ENCODE results near the gene NARS2.

Gene NARS2

GRCh38 chr11:78444726-78445125 lies 129.9 kb downstream of the NARS2 start:
- DNase-seq (ENCODE audit: low read depth in 2 of 2) = no peak

- DNase-seq (ENCODE audit: low read depth in 2 of 2) = no peak
Measured at GRCh38 chr11:78441956-78442355, 132.7 kb downstream of the NARS2 start.

DNA sequence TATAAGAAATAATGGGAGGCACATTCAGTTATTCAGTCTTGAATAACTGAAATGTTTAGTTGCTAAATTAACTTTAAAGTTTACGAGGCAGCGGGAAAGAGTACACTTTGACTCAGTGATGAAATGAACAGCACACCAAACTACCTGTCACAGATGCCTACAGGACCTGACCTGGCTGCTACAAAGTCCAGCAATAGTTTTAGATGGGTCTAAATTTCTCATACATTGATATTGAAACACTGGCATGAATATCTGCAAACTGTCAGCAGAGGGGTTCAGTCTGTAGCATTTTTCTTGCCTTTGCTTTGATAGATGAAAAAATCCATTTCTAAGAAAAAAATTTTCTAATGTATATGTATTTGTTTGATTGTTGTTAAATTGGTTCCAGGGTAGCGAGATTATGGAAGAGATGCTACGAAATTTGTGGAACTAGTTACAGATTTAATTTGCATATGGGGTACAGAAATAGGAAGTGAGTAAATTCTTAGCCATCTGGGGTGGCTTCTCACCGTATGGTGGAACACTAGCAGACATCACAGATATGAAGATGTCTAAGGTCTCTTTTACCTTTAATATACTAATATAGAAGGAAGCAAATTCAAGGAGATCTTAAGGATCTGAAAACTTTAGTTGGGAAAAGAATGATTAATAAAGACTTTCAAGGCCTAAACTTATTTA lies 136.2 kb downstream of the NARS2 start:
- no peak for DNase-seq (ENCODE audit: low read depth in 2 of 2)

DNA sequence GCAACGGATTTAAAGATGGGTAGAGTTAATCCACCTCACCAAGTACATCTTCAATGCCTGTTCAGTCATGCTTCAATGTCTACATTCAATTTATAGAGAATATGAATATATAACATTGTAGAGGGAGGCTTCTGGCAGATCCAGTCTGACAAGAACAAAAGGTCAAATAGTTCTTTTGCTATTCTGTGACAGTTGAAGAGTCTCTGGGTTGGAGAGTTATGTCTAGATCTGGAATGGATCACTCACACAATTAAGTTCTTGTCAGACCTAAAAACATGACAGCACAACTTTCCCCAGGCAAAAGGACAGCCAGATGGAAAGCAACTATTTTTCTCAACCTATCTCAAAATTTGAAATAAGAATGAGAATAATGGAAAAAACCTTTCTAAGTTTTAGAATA lies 141.7 kb downstream of the NARS2 start:
- no peak for DNase-seq (ENCODE audit: low read depth in 2 of 2)

- no peak for DNase-seq (ENCODE audit: low read depth in 2 of 2)
Measured at GRCh38 chr11:78432058-78432515, 142.6 kb downstream of the NARS2 start.

GRCh38 chr11:78429660-78430059 lies 145.0 kb downstream of the NARS2 start:
- no peak for DNase-seq (ENCODE audit: low read depth in 2 of 2)

GRCh38 chr11:78429209-78429608 lies 145.5 kb downstream of the NARS2 start:
- DNase-seq (ENCODE audit: low read depth in 2 of 2) = no peak

GRCh38 chr11:78428773-78429172 lies 145.9 kb downstream of the NARS2 start:
- DNase-seq (ENCODE audit: low read depth in 2 of 2) = no peak

- DNase-seq (ENCODE audit: low read depth in 2 of 2) = no peak
Measured at GRCh38 chr11:78428266-78428636, 146.4 kb downstream of the NARS2 start.

DNA sequence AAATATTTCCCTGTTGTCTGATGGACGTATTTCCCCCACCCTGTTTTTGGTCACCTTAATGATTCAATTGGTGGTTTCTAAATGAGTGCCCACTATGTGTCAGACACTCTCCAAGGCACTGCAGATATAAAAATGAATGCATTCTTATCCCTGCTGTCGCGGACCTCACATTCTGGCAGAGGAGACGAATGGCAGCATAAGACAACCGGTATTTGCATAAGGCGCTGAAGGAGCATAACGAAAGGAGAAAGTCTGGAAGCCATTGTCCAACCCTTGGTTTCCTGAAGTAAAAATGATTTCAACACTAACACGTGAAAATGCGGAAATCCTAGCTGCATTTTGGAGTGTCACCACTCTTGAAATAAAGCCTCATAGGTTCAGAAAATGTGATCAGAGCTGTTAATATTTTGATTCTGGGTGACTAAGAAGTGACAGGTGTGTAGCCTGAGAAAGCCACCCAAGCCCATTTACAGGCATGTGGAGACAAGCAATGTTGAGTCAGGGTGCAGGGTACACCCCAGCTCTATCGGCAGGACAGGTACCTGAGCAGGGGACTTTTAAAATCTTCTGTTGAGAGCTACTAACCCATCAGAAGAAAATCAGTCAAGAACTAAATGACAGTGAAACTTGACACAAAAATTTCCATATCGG lies 146.9 kb downstream of the NARS2 start:
- DNase-seq (ENCODE audit: low read depth in 2 of 2) = no peak

DNA sequence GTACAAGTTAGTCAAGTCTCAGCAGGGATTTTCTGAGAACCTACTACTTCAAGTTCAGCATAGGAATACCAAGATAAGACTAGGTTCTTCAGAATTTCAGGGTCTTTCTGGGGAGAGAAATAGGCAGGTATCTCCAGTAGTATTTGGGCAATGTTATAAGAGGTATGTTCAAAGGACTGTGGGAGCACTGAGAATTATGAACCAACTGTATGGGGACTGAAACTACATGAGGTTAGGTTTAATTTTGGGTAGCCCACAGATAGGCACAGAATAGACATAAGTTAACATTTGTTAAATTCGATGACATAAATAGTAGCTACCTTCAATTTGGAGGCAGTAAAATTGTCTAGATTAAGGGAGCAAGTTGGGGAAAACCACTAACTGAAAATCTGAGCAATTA lies 147.8 kb downstream of the NARS2 start:
- no peak for DNase-seq (ENCODE audit: low read depth in 2 of 2)

- no peak for DNase-seq (ENCODE audit: low read depth in 2 of 2)
Measured at GRCh38 chr11:78425399-78426070, 149.1 kb downstream of the NARS2 start.

DNA sequence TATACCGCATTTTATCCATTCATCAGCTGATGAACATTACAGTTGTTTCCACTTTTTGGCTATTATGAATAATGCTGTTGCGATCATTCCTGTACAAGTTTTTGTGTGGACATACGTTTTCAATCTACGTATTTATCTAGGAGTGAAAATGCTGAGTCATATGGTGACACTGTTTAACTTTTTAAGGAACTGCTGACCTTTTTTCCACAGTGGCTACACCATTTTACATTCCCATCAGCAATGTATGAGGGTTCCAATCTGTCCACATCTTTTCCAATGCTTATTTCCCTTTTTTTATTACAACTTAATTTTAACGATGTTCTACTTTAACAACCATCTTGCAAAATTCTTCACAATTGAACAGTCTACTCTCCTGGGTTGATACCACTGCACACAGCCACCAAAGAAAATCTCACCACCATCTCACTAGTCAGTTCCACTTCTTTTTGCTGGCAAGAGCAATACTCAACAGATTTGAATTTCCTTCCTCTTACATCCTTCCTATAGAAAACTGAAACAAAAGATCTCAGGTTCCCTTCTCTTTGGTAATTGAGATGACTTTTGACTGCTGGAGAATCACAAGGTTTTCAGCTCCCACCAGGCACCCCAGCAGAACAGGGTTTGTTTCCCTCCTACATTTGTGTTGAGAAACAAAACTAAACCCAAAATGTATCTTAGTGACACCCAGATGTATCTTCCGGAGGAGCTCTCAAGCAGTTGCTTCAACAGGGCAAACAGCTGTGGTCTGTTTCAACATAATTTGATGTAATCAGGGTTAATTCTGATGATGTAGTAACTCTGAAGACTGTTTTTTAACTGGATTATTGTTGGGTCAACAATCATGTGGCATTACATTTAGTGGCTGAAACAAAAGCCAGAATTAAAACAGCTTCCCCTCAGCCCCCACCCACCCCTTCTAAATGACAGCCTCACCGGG lies 150.1 kb downstream of the NARS2 start:
- no peak for DNase-seq (ENCODE audit: low read depth in 2 of 2)

DNA sequence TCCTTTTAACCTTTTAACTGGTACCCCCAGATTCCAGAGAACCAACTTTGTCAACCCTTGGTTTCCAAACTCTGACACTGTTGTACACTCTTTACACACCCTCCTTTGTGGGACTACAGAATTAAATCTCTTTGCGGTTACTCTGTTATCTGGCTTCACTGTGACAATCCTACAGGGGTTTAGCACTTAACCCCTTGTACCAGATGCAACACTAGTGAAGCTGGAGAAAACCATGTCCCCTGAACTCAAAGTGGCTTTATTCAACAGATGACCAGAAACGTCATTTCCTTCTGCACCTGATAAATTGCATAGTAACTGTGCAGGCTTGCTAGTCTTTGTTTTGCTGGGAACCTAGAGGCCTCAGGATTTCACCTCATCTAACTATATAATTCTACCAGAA lies 151.4 kb downstream of the NARS2 start:
- DNase-seq (ENCODE audit: low read depth in 2 of 2) = no peak

- peak in 1 of 2 donors; percentile 38 for DNase-seq (ENCODE audit: low read depth in 2 of 2)
Measured at GRCh38 chr11:78420796-78421209, 153.9 kb downstream of the NARS2 start.

DNA sequence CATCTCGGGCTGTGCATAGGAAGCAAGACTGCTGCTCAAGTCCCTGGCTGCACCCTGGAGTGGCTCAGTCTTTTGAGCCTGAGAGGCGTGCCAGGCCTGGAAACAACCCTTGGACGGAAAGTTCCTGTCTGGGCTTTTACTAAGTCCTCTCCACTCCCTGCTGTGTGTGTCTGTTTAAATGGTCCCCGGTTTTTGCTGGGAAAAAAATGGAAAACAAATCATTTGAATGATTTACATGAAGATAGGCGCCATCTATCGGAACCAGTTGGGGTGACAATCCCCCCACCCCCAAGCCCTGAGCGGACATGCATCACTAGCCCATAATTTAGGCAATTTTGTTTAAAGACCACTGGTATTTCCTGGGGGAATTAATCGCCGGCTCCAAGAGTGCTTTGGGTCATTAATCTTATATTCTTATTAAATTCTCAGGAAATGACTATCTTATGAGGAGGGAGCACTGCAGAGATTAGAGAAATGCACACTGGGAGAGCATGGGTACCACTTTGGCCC lies 154.4 kb downstream of the NARS2 start:
- peak in 1 of 2 donors; percentile 31 for DNase-seq (ENCODE audit: low read depth in 2 of 2)

DNA sequence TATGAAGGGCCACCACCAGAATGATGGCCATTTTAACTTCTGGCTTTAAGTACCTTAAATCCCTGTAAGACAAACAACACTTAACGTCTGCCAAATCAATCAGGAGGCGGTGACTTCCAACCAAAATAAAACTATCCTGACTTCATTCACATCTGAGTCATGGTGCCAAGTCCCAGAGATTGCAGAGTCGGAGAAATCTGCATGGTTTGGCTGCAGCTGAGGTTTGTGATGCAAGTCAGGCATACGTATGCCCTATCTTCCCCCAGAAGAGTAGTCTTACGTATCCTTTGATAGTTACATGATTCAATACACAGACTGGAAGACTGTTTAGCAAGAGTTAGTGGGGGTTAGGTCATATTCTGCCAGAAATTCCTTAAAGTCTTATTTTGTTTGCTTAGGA lies 155.3 kb downstream of the NARS2 start:
- DNase-seq (ENCODE audit: low read depth in 2 of 2) = no peak

DNA sequence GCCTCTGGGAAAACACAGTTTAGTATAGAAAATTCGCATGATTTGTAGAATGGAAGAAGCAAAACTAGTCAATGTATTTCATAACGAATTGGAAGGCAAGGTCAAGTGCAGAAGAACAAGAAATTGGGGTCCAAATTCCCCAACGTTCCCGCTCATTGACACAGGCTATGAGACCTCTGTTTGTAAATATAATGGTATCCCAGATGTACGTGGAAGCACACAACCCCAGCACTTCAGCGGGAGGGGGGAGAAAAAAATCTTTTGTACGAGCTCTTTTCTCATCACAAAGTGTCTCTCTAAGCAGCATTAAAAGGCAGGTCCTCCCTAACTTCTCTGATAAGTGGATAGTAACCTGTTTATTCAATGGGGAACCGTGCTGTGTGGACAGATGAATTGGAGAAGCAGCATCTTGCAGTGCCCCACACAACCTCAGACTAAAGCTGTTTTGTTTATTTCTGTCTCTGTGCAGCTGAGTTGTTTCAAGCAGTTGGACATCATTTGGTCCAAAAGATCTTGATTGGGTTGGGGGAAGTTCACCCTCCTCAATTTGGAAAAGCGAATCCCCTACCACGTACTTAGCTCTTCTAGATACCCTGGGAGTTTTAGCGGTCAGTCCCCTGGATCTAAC lies 156.0 kb downstream of the NARS2 start:
- DNase-seq (ENCODE audit: low read depth in 2 of 2) = no peak

GRCh38 chr11:78417888-78418583 lies 156.6 kb downstream of the NARS2 start:
- peak; percentile 62 to 65 for DNase-seq (ENCODE audit: low read depth in 2 of 2)

- DNase-seq (ENCODE audit: low read depth in 2 of 2) = peak in 1 of 2 donors; percentile 11
Measured at GRCh38 chr11:78417175-78417887, 157.3 kb downstream of the NARS2 start, which contains the start of gene GAB2. Gene GAB2, minus strand, starts transcription at chr11:78417820. Its CDS starts 100 bp downstream, at chr11:78417720.

Data from stimulated activated CD4-positive, alpha-beta T cell treated with anti-CD3 and anti-CD28 coated beads, Interleukin-1b, Interleukin-23, amount 100 ng/mL, for 4 hours (primary cell).